H1 (cell line): Measurements from ENCODE around the gene RASEF. TPM values are rescaled to one million over a fixed set of nuclear protein-coding genes. Genes with fewer than 3 reads are reported as not detected.

Source experiments
- CTCF ChIA-PET: fragments of 300-600 bp; sonication (Branson Sonifier 250); formaldehyde crosslinking; loops from one replicate; lab custom pipeline; 2021; ENCODE audit not compliant: partially characterized antibody; lab: Charles Lee
- POLR2A ChIA-PET: fragments of 300-600 bp; sonication (Branson Sonifier 250); formaldehyde crosslinking; loops from one replicate; lab custom pipeline; 2021; ENCODE audit warnings: inconsistent platforms; ENCODE audit not compliant: partially characterized antibody; lab: Charles Lee
- DNase-seq, 2 experiments: peaks; one replicate each; pipeline versions ENCODE4 v3.0.0 to v3.0.0-alpha.2; 2010 to 2022; ENCODE audit warnings: low spot score in 2 of 2, low read depth in 1 of 2, mixed read lengths in 1 of 2
- FAIRE-seq: peaks from 2 replicates; lab custom pipeline; 2011; peaks lifted over from hg19 to GRCh38; lab: Jason Lieb, UNC
- H2AFZ ChIP-seq: 2 replicates; pipeline ENCODE4 v1.8.1; 2012; ENCODE audit warnings: low read length, inconsistent platforms
- H2AK5ac ChIP-seq: 2 replicates; pipeline ENCODE4 v1.6.1; 2013; ENCODE audit warnings: low read depth, low read length
- H2BK120ac ChIP-seq: replicated peaks from 2 replicates; pipeline ENCODE3; 2013; ENCODE audit warnings: low read depth, low read length, inconsistent platforms
- H2BK12ac ChIP-seq: 2 replicates; pipeline ENCODE4 v1.6.1; 2013; ENCODE audit warnings: low read depth, low read length
- H2BK15ac ChIP-seq: 2 replicates; pipeline ENCODE4 v1.6.1; 2013; ENCODE audit warnings: low read length
- H2BK20ac ChIP-seq: 2 replicates; pipeline ENCODE4 v1.6.1; 2013; ENCODE audit warnings: low read length
- H2BK5ac ChIP-seq: 2 replicates; pipeline ENCODE4 v1.6.1; 2013; ENCODE audit warnings: low read depth, low read length
- H3K14ac ChIP-seq: 2 replicates; pipeline ENCODE4 v1.6.1; 2013; ENCODE audit warnings: inconsistent platforms; ENCODE audit not compliant: insufficient read length
- H3K18ac ChIP-seq: 2 replicates; pipeline ENCODE4 v1.6.1; 2013; ENCODE audit warnings: low read length; ENCODE audit errors: extremely low read depth
- H3K23ac ChIP-seq: 2 replicates; pipeline ENCODE4 v1.6.1; 2013; ENCODE audit warnings: inconsistent platforms; ENCODE audit not compliant: insufficient read length
- H3K23me2 ChIP-seq: 2 replicates; pipeline ENCODE4 v1.6.1; 2013; ENCODE audit warnings: low read depth, low read length
- H3K27ac ChIP-seq: 2 replicates; pipeline ENCODE4 v1.6.1; 2011; ENCODE audit warnings: low read depth, low read length, inconsistent platforms
- H3K27me3 ChIP-seq, 4 experiments: replicated peaks in 1 of 4; 1 replicate in 1 of 4; 2 replicates in 3 of 4; pipeline versions ENCODE4 v1.6.1 to v1.8.1; 2011 to 2013; ENCODE audit warnings: low read length in 3 of 4, mild to moderate bottlenecking in 3 of 4, inconsistent platforms in 2 of 4, mixed read lengths in 2 of 4, moderate library complexity in 1 of 4; ENCODE audit not compliant: control insufficient read depth in 3 of 4, insufficient read depth in 3 of 4; ENCODE audit errors: extremely low read depth in 1 of 4
- H3K36me3 ChIP-seq, 4 experiments: 2 replicates each; pipeline versions ENCODE4 v1.6.1 to v1.8.1; 2011 to 2013; ENCODE audit warnings: mild to moderate bottlenecking in 4 of 4, low read length in 3 of 4, moderate library complexity in 2 of 4, control low read depth in 1 of 4, inconsistent platforms in 1 of 4; ENCODE audit not compliant: insufficient read depth in 4 of 4, control insufficient read depth in 2 of 4
- H3K4ac ChIP-seq: replicated peaks from 2 replicates; pipeline ENCODE3; 2013; ENCODE audit warnings: low read length, low read depth, mixed read lengths, inconsistent platforms; ENCODE audit not compliant: insufficient read length
- H3K4me1 ChIP-seq, 4 experiments: replicated peaks in 1 of 4; 1 replicate in 1 of 4; 2 replicates in 3 of 4; pipeline versions ENCODE4 v1.6.1 to v1.8.1; 2011 to 2013; ENCODE audit warnings: low read length in 3 of 4, inconsistent platforms in 2 of 4, mixed read lengths in 1 of 4; ENCODE audit not compliant: insufficient read depth in 4 of 4, control insufficient read depth in 3 of 4
- H3K4me2 ChIP-seq, 2 experiments: 2 replicates each; pipeline versions ENCODE4 v1.6.1 to v1.8.1; 2011 to 2013; ENCODE audit warnings: low read depth in 2 of 2, low read length in 2 of 2, control low read depth in 1 of 2, inconsistent platforms in 1 of 2, mild to moderate bottlenecking in 1 of 2; ENCODE audit not compliant: insufficient read depth in 1 of 2
- H3K4me3 ChIP-seq, 4 experiments: fragments of 200-600, 300-600 bp in 1 of 4; sonication (generic), shearing (Covaris generic), sonication (Bioruptor Twin) in 1 of 4; 2 replicates each; pipeline versions ENCODE4 v1.5.1 to v1.8.1; 2011 to 2016; ENCODE audit warnings: low read length in 4 of 4, low read depth in 3 of 4, control low read depth in 2 of 4, inconsistent platforms in 2 of 4, mild to moderate bottlenecking in 2 of 4, mixed read lengths in 1 of 4, moderate library complexity in 1 of 4; ENCODE audit not compliant: insufficient read depth in 2 of 4; ENCODE audit errors: extremely low read depth in 1 of 4
- H3K56ac ChIP-seq: replicated peaks from 2 replicates; pipeline ENCODE3; 2013; ENCODE audit warnings: low read depth, mild to moderate bottlenecking, mixed read lengths, low read length, inconsistent platforms; ENCODE audit not compliant: insufficient read length
- H3K79me1 ChIP-seq: 2 replicates; pipeline ENCODE4 v1.6.1; 2013; ENCODE audit warnings: low read depth, low read length, control low read depth
- H3K79me2 ChIP-seq, 2 experiments: 2 replicates each; pipeline versions ENCODE4 v1.6.1 to v1.8.1; 2012 to 2013; ENCODE audit warnings: low read length in 2 of 2, mild to moderate bottlenecking in 2 of 2, inconsistent platforms in 1 of 2; ENCODE audit not compliant: insufficient read depth in 2 of 2, control insufficient read depth in 1 of 2
- H3K9ac ChIP-seq, 4 experiments: replicated peaks in 1 of 4; 1 replicate in 1 of 4; 2 replicates in 3 of 4; pipeline versions ENCODE4 v1.6.1 to v1.8.1; 2011 to 2013; ENCODE audit warnings: low read depth in 3 of 4, low read length in 3 of 4, control low read depth in 2 of 4, mild to moderate bottlenecking in 2 of 4, moderate library complexity in 2 of 4, inconsistent platforms in 1 of 4; ENCODE audit errors: extremely low read depth in 1 of 4
- H3K9me3 ChIP-seq, 2 experiments: 2 replicates each; pipeline versions ENCODE4 v1.6.1 to v1.8.1; 2012 to 2013; ENCODE audit warnings: mild to moderate bottlenecking in 2 of 2, moderate library complexity in 2 of 2, control low read depth in 1 of 2, inconsistent platforms in 1 of 2, low read depth in 1 of 2, low read length in 1 of 2, mixed read lengths in 1 of 2; ENCODE audit not compliant: insufficient read depth in 2 of 2
- H4K20me1 ChIP-seq, 2 experiments: replicated peaks in 1 of 2; 2 replicates each; pipeline versions ENCODE3 to v1.8.1; 2011 to 2013; ENCODE audit warnings: inconsistent platforms in 2 of 2, low read length in 2 of 2, mild to moderate bottlenecking in 1 of 2; ENCODE audit not compliant: insufficient read depth in 2 of 2, control insufficient read depth in 1 of 2
- H4K5ac ChIP-seq: 2 replicates; pipeline ENCODE4 v1.6.1; 2013; ENCODE audit warnings: low read length, low read depth, mixed read lengths, inconsistent platforms; ENCODE audit not compliant: insufficient read length
- H4K8ac ChIP-seq: 2 replicates; pipeline ENCODE4 v1.8.0; 2013; ENCODE audit warnings: mild to moderate bottlenecking, moderate library complexity, low read length, inconsistent platforms; ENCODE audit not compliant: insufficient read depth; ENCODE audit errors: extremely low read depth
- H4K91ac ChIP-seq: replicated peaks from 2 replicates; pipeline ENCODE3; 2013; ENCODE audit warnings: low read length, mixed read lengths, inconsistent platforms; ENCODE audit not compliant: insufficient read length
- ASH2L ChIP-seq: fragments of 200-600, 300-600 bp; sonication (generic); IDR thresholded peaks from one replicate; pipeline ENCODE4 v1.7.1; 2017; ENCODE audit warnings: low read length
- EP300 ChIP-seq, 2 experiments: IDR thresholded peaks; 1 replicate in 1 of 2; 2 replicates in 1 of 2; pipeline ENCODE4 v1.6.1; 2011 to 2012; ENCODE audit warnings: low read depth in 2 of 2, low read length in 2 of 2, mild to moderate bottlenecking in 2 of 2, borderline replicate concordance in 1 of 2, inconsistent platforms in 1 of 2, moderate library complexity in 1 of 2
- GTF2F1 ChIP-seq: IDR thresholded peaks from 2 replicates; pipeline ENCODE4 v1.6.1; 2012; ENCODE audit warnings: low read depth, low read length, improper control_type of control experiment, borderline replicate concordance
- RBBP5 ChIP-seq: IDR thresholded peaks from 2 replicates; pipeline ENCODE4 v1.7.1; 2012; ENCODE audit warnings: low read depth, mild to moderate bottlenecking, inconsistent platforms, low read length, moderate library complexity, borderline replicate concordance
- SIX5 ChIP-seq: IDR thresholded peaks from 2 replicates; pipeline ENCODE4 v1.6.1; 2011; ENCODE audit warnings: mild to moderate bottlenecking, low read depth, low read length
- TAF1 ChIP-seq: IDR thresholded peaks from 2 replicates; pipeline ENCODE4 v1.6.1; 2011; ENCODE audit warnings: mild to moderate bottlenecking, low read depth, low read length
- WGBS, 2 experiments: shearing (Covaris generic) in 1 of 2; methylation state at CpG; one replicate each; pipeline versions ENCODE4 v1.1.6 to v1.1.7; 2013 to 2015; ENCODE audit warnings: low lambda C conversion rate in 2 of 2, mixed read lengths in 2 of 2, inconsistent platforms in 1 of 2, low coverage in 1 of 2, missing lambda C conversion rate in 1 of 2; ENCODE audit not compliant: insufficient replicate concordance in 2 of 2, insufficient coverage in 1 of 2, insufficient read length in 1 of 2; ENCODE audit errors: extremely low coverage in 1 of 2, missing lambda C conversion rate in 1 of 2; 5-methylcytosine and 5-hydroxymethylcytosine counted together
- polyA plus RNA-seq, 7 experiments: library from polyadenylated mRNA; depleted of rRNA in 3 of 7; stranded (reverse) in 5 of 7; unstranded in 2 of 7; fragments of >200 nt in 5 of 7; fragments of 200-250 nt in 2 of 7; gene quantifications; 1 replicate in 5 of 7; 2 replicates in 1 of 7; 4 replicates in 1 of 7; pipeline versions ENCODE4 v1.2.1 to v1.2.3, GENCODE V29; 2011 to 2013; ENCODE audit warnings: missing spikeins in 2 of 7, mixed read lengths in 2 of 7
- total RNA-seq: library from RNA; stranded (reverse); fragmentation: NEBNext Ultra II Directional; extraction: Animal tissue kit (Norgen Biotek cat#: 25700); gene quantifications from 2 replicates; pipeline ENCODE4 v1.2.1, GENCODE V29; 2021
- TF ChIP-seq, protein P1 (sequence below): IDR thresholded peaks from 2 replicates; pipeline ENCODE4 v1.6.1; 2011; ENCODE audit warnings: low read depth, mild to moderate bottlenecking, low read length; ENCODE audit not compliant: insufficient read depth

Gene RASEF
- total and polyA plus RNA-seq, 2 of the 8 experiments (the other 6 are each of a cell fraction or from before 2014, with no cell fraction given): 1.1 to 4.6 TPM

DNA sequence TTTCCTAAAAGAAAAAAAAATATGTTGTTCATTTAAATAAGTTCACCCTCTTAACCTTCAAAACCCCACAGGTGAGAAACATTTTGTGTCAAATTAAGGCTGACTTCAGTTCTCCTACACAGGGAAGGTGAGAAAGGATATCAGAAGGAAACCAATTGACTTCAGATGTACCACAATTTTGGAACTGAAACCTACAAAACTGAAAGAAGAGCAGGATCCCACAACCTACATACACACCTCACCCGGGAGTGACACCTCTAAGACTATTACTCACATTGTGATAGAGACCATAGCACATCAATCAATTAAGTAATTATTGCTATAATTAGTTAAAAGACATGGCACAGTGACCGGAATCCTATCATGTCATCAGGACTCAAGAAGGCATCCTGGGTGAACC, 47.0 kb downstream of the RASEF start:
- TF ChIP-seq TAF1 (no peak), GTF2F1 (no peak), SIX5 (no peak), EP300 (IDR thresholded peaks at IDR 0.05; ENCODE audit: borderline replicate concordance in 1 of 2, low read depth in 2 of 2, low read length in 2 of 2) (no peak), RBBP5 (no peak), ASH2L (no peak)
- TF ChIP-seq, protein P1, sequence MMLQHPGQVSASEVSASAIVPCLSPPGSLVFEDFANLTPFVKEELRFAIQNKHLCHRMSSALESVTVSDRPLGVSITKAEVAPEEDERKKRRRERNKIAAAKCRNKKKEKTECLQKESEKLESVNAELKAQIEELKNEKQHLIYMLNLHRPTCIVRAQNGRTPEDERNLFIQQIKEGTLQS: no peak
- Histone ChIP-seq H4K5ac (no peak overlapping the region), H3K36me3 (no peaks in the 10 kb centered on the region), H3K4me3 (no peak overlapping the region), H2AFZ (no peak overlapping the region), H3K14ac (no peak overlapping the region), H3K18ac (no peak overlapping the region), H3K27ac (no peak overlapping the region), H3K79me2 (no peaks in the 10 kb centered on the region), H3K79me1 (no peaks in the 10 kb centered on the region), H2BK20ac (no peak overlapping the region), H2BK12ac (no peak overlapping the region), H3K4ac (no peak overlapping the region), H2AK5ac (no peak overlapping the region), H3K9me3 (0 out of 4 replicates have a peak, but pooled peaks cover 0 to 2% of the 10 kb centered on the region in 2 experiments), H4K8ac (no peak overlapping the region), H2BK15ac (no peak overlapping the region), H3K27me3 (no peaks in the 10 kb centered on the region), H3K4me2 (no peak overlapping the region), H4K91ac (no peak overlapping the region), H2BK120ac (no peak overlapping the region), H3K23me2 (no peaks in the 10 kb centered on the region), H3K23ac (no peak overlapping the region), H3K9ac (no peak overlapping the region), H3K56ac (no peak overlapping the region), H4K20me1 (no peaks in the 10 kb centered on the region), H3K4me1 (no peaks in the 10 kb centered on the region), H2BK5ac (no peak overlapping the region)
- no peak for FAIRE-seq
- POLR2A ChIA-PET: no interaction called here
- no peak for DNase-seq
- CTCF ChIA-PET: no interaction called here
- WGBS, 2 experiments: 89% methylated on average over 2 of the region's 2 CpGs; no CpG with 5 or more reads in 1 of the 2 experiments
